Measurements from ENCODE around the gene USP16. TPM values are rescaled to one million over a fixed set of nuclear protein-coding genes. Genes with fewer than 3 reads are reported as not detected.

USP16 gene
- total and polyA plus RNA-seq, 8 donors, result 13.8 to 27.3 (median 20.1) TPM

GRCh38 chr21:29025328-29025713 lies 853 bp downstream of the USP16 start:
- Histone ChIP-seq H3K36me3 (peaks cover 0 to 5% (median 0%) of the 10 kb centered on the region in 3 donors), H3K4me1 (peaks cover 0 to 18% (median 13%) of the 10 kb centered on the region in 3 donors), H3K9me3 (no peaks in the 10 kb centered on the region), H3K27ac (peak overlapping the region; percentile 97 to 99 (median 99)), H3K4me3 (peak overlapping the region; percentile 33 to 75 (median 60)), H3K27me3 (no peaks in the 10 kb centered on the region)
- ATAC-seq (peak in 3 of 4 donors; percentile 5 to 40 (median 20)), DNase-seq (no peak), FAIRE-seq (no peak)
- 1% methylated on average over 6 of the region's 6 CpGs for WGBS, 2 donors
- TF ChIP-seq, protein P1, sequence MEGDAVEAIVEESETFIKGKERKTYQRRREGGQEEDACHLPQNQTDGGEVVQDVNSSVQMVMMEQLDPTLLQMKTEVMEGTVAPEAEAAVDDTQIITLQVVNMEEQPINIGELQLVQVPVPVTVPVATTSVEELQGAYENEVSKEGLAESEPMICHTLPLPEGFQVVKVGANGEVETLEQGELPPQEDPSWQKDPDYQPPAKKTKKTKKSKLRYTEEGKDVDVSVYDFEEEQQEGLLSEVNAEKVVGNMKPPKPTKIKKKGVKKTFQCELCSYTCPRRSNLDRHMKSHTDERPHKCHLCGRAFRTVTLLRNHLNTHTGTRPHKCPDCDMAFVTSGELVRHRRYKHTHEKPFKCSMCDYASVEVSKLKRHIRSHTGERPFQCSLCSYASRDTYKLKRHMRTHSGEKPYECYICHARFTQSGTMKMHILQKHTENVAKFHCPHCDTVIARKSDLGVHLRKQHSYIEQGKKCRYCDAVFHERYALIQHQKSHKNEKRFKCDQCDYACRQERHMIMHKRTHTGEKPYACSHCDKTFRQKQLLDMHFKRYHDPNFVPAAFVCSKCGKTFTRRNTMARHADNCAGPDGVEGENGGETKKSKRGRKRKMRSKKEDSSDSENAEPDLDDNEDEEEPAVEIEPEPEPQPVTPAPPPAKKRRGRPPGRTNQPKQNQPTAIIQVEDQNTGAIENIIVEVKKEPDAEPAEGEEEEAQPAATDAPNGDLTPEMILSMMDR (IDR thresholded peaks at IDR 0.05), result no peak
- intact Hi-C loops (cut with DNase I), result no loop called here

DNA sequence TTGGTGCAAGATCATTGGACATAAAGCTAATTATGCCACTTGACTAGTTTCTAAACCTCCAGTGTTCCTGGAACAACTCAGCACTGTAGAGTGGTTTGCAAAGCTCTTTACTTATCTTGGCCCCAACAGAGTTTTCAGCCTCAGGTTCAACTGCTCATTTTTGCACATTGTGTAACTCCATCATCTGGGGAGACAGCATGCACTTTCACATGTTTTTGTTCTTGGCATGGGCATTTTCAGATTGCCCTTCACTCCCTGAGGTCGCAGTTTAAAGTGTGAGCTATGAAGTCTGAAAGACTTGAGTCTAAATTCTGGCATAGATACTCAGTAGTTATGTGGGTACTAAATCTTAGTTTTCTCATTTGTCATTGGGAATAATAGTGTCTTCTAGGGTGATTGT lies 5.1 kb downstream of the USP16 start:
- no peak for ATAC-seq
- H3K4me1 ChIP-seq, result peaks cover 0 to 18% (median 13%) of the 10 kb centered on the region in 3 donors

DNA sequence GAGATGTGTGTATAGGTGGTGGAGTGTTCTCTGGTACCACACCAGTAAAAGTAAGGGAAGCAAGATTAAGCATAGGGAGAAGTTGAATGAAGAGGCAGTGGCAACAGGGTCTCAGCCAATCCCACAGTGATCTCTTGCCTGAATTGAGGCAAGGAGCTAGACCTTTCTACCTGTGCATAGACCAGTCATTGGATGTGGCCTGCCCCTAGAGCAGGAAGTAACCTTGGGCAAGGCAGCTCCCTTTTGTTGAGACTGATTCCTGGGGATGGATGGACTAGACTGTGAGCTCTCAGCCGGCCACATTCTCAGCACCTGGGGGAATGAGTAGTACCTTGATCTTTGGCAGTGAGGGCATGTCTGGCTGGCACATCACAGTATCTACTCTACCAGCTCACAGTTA lies 6.4 kb downstream of the USP16 start:
- Histone ChIP-seq H3K4me3 (no peak overlapping the region), H3K27me3 (no peaks in the 10 kb centered on the region), H3K36me3 (peaks cover 5 to 43% (median 10%) of the 10 kb centered on the region in 3 donors), H3K9me3 (no peaks in the 10 kb centered on the region), H3K4me1 (peaks cover 0 to 13% (median 7%) of the 10 kb centered on the region in 3 donors), H3K27ac (no peak overlapping the region)
- intact Hi-C loops (cut with DNase I), result no loop called here
- no peak for FAIRE-seq
- 85% methylated on average over 1 of the region's 1 CpG for WGBS, 2 donors
- TF ChIP-seq, protein P1 (IDR thresholded peaks at IDR 0.05), result no peak
- no peak for DNase-seq
- no peak for ATAC-seq

More for the DNA sequence above, 5.1 kb downstream of the USP16 start:
- Histone ChIP-seq H3K4me3 (no peak overlapping the region), H3K27me3 (no peaks in the 10 kb centered on the region), H3K27ac (no peak overlapping the region), H3K36me3 (peaks cover 5 to 31% (median 10%) of the 10 kb centered on the region in 3 donors), H3K9me3 (no peaks in the 10 kb centered on the region)
- TF ChIP-seq, protein P1 (IDR thresholded peaks at IDR 0.05), result no peak
- intact Hi-C loops (cut with DNase I), result no loop called here
- DNase-seq (no peak), FAIRE-seq (no peak)
- 68 to 78% methylated on average over 1 of the region's 1 CpG for WGBS, 2 donors

DNA sequence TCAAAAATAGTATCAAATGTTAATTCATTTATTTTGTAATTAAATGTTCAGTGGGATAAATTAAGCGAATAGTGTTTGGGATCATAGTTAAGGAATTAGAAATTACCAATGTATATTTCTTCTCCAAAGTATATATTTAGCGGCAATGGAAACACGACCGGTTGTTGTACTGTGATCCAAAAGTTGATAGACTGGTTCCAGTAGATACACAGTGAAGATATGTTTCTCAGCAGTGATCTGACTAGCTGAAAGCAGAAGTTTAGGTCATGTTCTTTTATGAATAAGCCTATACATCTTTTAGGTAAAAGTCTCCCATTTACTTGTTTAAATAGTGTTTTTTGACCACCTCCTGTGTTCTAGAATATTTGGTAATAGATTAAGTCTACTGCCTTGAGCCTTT lies 8.8 kb downstream of the USP16 start:
- 42 to 65% methylated on average over 4 of the region's 4 CpGs for WGBS, 2 donors
- intact Hi-C loops (cut with DNase I), result no loop called here
- Histone ChIP-seq H3K27ac (no peak overlapping the region), H3K9me3 (no peaks in the 10 kb centered on the region), H3K4me3 (no peak overlapping the region), H3K27me3 (no peaks in the 10 kb centered on the region), H3K36me3 (peaks cover 11 to 64% (median 20%) of the 10 kb centered on the region in 3 donors), H3K4me1 (no peaks in the 10 kb centered on the region)
- no peak for FAIRE-seq
- no peak for ATAC-seq
- TF ChIP-seq, protein P1 (IDR thresholded peaks at IDR 0.05), result no peak
- no peak for DNase-seq

GRCh38 chr21:29033871-29034270 lies 9.4 kb downstream of the USP16 start:
- TF ChIP-seq, protein P1 (IDR thresholded peaks at IDR 0.05), result no peak
- Histone ChIP-seq H3K27ac (no peak overlapping the region), H3K9me3 (no peaks in the 10 kb centered on the region), H3K4me3 (no peak overlapping the region), H3K36me3 (peaks cover 11 to 66% (median 23%) of the 10 kb centered on the region in 3 donors), H3K4me1 (no peaks in the 10 kb centered on the region), H3K27me3 (no peaks in the 10 kb centered on the region)
- WGBS, 2 donors, result 87 to 89% methylated on average over 3 of the region's 3 CpGs
- DNase-seq (no peak), FAIRE-seq (no peak), ATAC-seq (no peak)
- intact Hi-C loops (cut with DNase I), result no loop called here
